NCI-H510A (cell line): Measurements from ENCODE around the gene CRHBP.
"Not testable (repeated sequence)": the region's sequence is repeated elsewhere in the genome, so short reads cannot be mapped to it uniquely, and the experiment has no call there.

ENCODE experiments used
- DNase-seq: peaks from one replicate; lab custom pipeline; 2025; lab: John Stamatoyannopoulos, UW

The CRHBP gene

DNA sequence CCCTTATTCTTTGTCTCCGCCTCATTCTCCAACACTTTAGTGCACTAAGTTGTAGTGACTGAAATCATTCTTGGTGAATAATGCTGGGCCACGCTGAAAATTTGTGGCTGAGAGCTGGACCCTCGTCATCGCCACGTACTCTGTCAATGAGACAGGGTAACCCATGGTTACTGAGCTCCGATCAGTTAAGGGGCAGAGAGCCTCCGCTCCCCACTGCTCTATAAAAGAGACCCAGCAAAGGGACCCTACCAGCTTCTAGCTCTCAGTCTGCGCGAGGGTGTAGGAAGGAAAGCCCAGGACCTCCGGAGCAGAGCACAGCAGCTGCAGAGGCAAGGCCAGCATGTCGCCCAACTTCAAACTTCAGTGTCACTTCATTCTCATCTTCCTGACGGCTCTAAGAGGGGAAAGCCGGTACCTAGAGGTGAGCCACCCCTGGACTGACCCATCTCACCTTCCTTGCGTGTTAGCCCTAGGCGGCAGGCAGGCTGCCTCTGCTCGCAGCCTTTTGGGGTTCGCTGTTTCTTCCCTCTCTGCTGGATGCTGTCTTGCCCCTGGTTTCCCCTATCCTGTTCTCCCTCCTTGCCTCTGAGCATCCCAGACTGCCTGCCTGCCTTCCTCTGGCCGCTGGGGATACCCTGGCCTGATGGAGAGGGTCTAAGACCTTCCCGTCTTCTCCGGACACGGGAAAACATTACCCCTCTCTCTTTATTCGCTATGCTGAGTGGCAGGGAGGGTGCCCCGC is at the start of gene CRHBP:
Gene CRHBP (plus strand): TSS at position 251 of the 742 bp plus-strand sequence. CDS start 90 bp downstream, at position 341.
- no peak for DNase-seq

GRCh38 chr5:76908166-76908565 is 44.7 kb upstream of the CRHBP start:
- DNase-seq, result no peak

GRCh38 chr5:76910344-76910933 is 42.4 kb upstream of the CRHBP start:
- DNase-seq, result not testable (repeated sequence)

DNA sequence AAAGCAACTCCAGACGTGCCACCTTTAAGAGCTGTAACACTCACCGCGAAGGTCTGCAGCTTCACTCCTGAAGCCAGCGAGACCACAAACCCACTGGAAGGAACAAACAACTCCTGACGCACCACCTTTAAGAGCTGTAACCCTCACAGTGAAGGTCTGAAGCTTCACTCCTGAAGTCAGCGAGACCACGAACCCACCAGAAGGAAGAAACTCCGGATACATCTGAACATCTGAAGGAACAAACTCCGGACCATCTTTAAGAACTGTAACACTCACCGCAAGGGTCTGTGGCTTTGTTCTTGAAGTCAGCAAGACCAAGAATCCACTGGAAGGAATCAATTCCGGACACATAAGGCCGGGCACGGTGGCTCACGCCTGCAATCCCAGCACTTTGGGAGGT is 38.2 kb upstream of the CRHBP start:
- DNase-seq, result not testable (repeated sequence)

DNA sequence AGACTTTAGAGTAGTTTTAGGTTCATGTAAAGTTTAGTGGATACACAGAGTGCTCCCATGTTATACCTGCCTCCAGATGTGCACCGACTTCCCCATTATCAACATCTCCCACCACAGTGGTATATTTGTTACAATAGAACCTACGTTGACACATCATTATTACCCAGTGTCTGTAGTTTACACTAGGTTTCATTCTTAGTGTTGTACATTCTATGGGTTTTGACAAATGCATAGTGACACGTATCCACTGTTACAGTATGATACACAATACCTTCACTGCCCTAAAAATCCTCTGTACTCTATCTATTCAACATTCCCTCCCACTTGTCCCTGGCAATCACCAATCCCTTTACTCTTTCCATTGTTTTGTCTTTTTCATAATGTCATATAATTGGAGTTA is 34.3 kb upstream of the CRHBP start:
- no peak for DNase-seq

GRCh38 chr5:76920491-76920890 is 32.4 kb upstream of the CRHBP start:
- DNase-seq, result no peak

GRCh38 chr5:76926329-76927105 is 26.3 kb upstream of the CRHBP start:
- no peak for DNase-seq

GRCh38 chr5:76927961-76928360 is 24.9 kb upstream of the CRHBP start:
- DNase-seq, result no peak

DNA sequence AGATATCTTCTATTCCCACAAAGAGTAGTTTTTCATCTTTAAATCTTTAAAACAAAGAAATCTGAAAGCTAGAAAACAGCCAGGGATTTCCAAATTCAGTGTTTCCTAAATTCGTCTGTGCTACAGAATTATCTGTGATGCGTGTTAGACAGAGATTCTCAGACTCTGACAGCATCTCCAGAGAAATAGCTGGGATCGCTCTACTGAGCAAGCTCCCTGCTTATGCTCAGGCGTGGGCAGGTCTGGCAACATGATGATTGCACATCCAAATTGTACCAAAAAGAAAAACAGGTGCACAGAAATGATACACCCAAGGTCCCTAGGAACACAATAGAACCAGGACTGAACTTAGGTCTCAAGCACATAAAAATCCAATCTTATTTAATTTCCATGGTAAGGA is 22.8 kb upstream of the CRHBP start:
- DNase-seq, result no peak

- DNase-seq, result no peak
These were observed 14.7 kb upstream of the CRHBP start for GRCh38 chr5:76938177-76938576.

- DNase-seq, result no peak
These were observed 11.8 kb upstream of the CRHBP start for GRCh38 chr5:76941000-76941399.

GRCh38 chr5:76941442-76941841 is 11.4 kb upstream of the CRHBP start:
- DNase-seq, result no peak

- DNase-seq, result no peak
These were observed 10.3 kb upstream of the CRHBP start for GRCh38 chr5:76942581-76942980.

- no peak for DNase-seq
These were observed 9.8 kb upstream of the CRHBP start for GRCh38 chr5:76943006-76943405.

GRCh38 chr5:76944638-76945037 is 8.2 kb upstream of the CRHBP start:
- no peak for DNase-seq

DNA sequence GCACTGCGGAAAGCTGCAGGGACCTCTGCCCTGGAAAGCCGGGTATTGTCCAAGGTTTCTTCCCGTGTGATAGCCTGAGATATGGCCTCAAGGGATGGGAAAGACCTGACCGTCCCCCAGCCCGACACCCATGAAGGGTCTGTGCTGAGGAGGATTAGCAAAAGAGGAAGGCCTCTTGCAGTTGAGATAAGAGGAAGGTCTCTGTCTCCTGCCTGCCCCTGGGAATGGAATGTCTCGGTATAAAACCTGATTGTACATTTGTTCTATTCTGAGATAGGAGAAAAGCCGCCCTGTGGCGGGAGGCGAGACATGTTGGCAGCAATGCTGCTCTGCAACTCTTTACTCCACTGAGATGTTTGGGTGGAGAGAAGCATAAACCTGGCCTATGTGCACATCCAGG is 7.6 kb upstream of the CRHBP start:
- DNase-seq, result not testable (repeated sequence)

DNA sequence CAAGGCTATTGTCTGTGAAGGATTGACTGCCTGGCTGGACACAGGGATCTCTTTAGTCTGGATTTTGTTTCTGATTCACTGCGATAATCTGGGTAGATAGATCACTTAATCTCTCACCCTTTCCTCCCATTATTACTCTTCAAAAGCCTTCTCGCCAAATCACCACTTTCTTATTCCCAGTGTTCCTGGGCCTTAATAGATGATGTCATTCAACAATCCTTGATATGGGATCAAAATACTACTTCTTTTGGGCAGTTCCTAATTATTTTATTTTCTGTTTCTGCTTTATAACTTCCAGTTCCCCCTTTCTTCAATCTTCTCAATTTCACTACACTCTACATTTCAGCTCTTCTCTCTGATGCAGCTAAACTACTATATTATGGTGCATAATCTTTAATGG is 6.8 kb upstream of the CRHBP start:
- no peak for DNase-seq

GRCh38 chr5:76947082-76947503 is 5.8 kb upstream of the CRHBP start:
- no peak for DNase-seq

DNA sequence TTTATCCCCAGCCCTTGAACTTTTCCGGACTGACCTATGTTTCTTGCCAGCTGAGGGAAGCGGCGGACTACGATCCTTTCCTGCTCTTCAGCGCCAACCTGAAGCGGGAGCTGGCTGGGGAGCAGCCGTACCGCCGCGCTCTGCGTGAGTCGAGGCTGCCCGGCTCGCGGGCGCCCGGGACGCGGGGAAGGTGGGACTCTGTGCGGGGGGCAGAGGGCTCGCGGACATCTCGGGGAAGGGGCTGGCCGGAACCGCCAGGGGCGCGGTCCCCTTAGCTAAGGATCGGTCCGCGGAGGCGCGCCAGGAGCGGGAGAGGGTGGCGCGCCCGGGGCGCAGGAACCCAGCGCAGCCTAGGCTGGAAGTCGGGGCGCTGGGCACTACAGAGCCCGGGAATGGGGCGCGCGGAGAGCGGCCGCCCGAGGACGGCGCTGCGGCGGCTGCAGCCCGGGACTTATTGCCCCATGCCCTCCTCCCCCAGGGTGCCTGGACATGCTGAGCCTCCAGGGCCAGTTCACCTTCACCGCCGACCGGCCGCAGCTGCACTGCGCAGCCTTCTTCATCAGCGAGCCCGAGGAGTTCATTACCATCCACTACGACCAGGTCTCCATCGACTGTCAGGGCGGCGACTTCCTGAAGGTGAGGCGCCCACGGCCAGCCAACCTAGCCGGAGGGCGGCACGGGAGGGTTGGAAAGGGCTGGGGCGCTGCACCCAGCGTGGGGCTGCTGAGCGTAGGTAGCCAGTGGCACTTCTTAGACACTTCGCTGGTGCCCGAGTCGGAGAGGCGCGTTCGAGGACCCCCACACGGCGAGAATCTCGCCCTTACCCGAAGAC is 922 bp downstream of the CRHBP start:
- DNase-seq, result no peak

DNA sequence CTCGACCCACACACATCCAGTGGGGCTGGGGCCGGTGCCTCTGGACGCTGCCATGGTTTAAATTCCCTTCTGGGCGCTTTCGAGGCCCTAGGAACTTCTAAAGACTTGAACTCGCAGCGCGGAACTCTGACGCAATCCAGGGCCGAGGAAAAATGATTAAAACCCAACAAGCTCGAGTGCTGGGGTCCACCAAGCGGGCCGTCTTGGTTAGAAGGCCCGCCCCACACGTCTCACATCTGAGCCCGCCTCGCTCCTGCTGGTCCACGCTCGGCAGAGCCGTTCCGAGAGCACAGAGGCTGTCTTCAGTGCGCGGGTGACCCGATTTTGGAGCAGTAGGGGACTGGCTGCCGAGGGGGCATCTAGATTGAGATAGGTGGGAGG is 1.5 kb downstream of the CRHBP start:
- no peak for DNase-seq

GRCh38 chr5:76956033-76956432 is 3.2 kb downstream of the CRHBP start:
- DNase-seq, result no peak
